Bronchial epithelial cell (primary cell): ENCODE data around the gene SIGLEC1. TPM values are rescaled to one million over a fixed set of nuclear protein-coding genes. Genes with fewer than 3 reads are reported as not detected.

Source experiments
- DNase-seq: peaks from one replicate; pipeline ENCODE4 v3.0.0-alpha.2; 2010; ENCODE audit warnings: low read depth
- FAIRE-seq: peaks from 2 replicates; lab custom pipeline; 2011; peaks lifted over from hg19 to GRCh38; lab: Jason Lieb, UNC
- H3K27me3 ChIP-seq: 2 replicates; pipeline ENCODE4 v1.5.1; 2011; ENCODE audit warnings: low read length; ENCODE audit not compliant: control insufficient read depth, insufficient read depth
- H3K36me3 ChIP-seq: 2 replicates; pipeline ENCODE4 v1.5.1; 2011; ENCODE audit warnings: low read length; ENCODE audit not compliant: control insufficient read depth, insufficient read depth
- H3K4me3 ChIP-seq: 2 replicates; pipeline ENCODE4 v1.5.1; 2011; ENCODE audit warnings: mild to moderate bottlenecking, low read depth, low read length, control low read depth
- CTCF ChIP-seq: IDR thresholded peaks from 2 replicates; pipeline ENCODE4 v1.5.1; 2011; ENCODE audit warnings: mild to moderate bottlenecking, moderate library complexity, low read length, control low read depth, inconsistent platforms; ENCODE audit not compliant: insufficient read depth, severe bottlenecking
- total RNA-seq: library from RNA; depleted of rRNA; stranded (reverse); fragments of >200 nt; gene quantifications from 2 replicates; pipeline ENCODE4 v1.2.1, GENCODE V29; 2014

SIGLEC1 gene
- total RNA-seq, 1 donor from 2014 or later, result not detected

DNA sequence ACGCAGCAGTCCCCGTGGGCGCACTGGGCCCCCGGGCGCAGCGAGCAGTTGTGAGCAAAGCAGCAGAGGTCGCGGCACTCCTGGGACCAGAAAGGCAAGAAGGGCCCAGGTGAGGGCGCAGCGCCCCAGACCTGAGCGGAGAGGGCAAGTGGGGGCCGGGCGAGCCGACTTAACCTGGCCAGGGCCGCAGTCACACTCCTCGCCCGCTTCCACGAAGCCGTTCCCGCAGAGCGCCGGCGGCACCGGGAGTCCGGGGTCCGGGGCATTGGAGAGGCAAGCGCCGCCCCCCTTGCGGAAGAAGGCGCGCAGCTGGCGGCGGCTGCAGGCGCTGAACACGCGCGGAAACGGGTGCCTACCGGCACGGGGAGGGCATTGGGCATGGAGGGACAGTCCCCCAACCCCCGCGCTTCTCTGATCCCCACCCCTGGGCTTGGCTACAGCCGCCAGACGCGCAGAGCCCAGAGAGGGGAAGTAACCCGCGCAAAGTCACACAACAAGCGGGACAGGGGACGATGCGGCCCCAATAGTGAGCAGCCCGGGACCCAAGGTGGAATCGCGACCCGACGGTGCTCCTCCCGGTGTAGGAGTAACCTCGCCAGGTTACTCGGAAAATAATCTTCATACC, 39.7 kb downstream of the SIGLEC1 start:
- H3K27me3 ChIP-seq, result peaks cover 29% of the 10 kb centered on the region
- no peak for DNase-seq
- H3K36me3 ChIP-seq, result no peaks in the 10 kb centered on the region
- no peak for FAIRE-seq
- no peak for TF ChIP-seq CTCF
- H3K4me3 ChIP-seq, result no peak overlapping the region

GRCh38 chr20:3671986-3672546, 40.3 kb downstream of the SIGLEC1 start:
- no peaks in the 10 kb centered on the region for H3K36me3 ChIP-seq

DNA sequence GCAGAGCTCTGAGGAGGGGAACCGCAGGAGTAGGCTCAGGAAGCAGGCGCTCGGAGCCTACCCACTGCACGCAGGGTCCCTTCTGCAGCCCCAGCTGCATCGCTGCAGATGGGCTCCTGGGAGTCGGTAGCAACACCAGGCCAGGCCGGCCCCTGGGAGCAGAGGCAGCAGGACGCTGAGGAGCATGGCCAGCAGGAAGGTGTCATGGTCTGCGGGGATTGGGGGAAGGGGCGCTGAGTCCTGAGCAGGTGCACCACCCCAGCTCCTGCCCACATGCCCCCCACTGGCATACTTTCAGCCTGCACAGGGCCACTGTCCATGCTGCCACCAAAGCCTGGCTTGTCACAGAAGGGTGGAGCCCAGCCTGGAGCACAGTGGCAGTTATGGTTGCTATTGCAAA, 41.5 kb downstream of the SIGLEC1 start:
- no peaks in the 10 kb centered on the region for H3K36me3 ChIP-seq
- no peak for FAIRE-seq
- H3K27me3 ChIP-seq, result peaks cover 26% of the 10 kb centered on the region
- no peak for TF ChIP-seq CTCF
- DNase-seq, result no peak
- H3K4me3 ChIP-seq, result no peak overlapping the region

More at GRCh38 chr20:3671986-3672546, 40.3 kb downstream of the SIGLEC1 start:
- Histone ChIP-seq H3K4me3 (no peak overlapping the region), H3K27me3 (peaks cover 29% of the 10 kb centered on the region)
- TF ChIP-seq CTCF, result no peak
- no peak for DNase-seq
- no peak for FAIRE-seq

DNA sequence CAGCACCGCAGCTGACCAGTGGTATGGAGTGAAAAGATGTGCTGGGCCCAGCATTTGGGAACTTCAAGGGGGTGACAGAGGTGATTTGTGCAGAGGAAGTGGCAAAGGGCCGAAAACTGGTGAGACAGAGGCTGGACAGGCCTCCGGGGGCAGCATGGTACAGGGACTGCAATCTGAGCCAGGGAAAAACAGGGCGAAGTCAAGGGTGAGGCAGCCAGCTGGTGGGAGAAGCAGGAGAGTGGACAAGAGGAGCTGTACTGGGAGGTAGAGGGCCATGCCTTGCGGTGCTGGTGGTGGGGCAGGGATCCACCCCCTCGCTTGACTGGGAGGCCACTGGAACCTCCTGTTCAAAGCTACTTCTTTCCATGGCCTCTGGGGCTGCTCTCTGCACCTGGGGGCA, 41.9 kb downstream of the SIGLEC1 start:
- DNase-seq (no peak), FAIRE-seq (no peak)
- peaks cover 25% of the 10 kb centered on the region for H3K27me3 ChIP-seq
- no peak for TF ChIP-seq CTCF
- no peak overlapping the region for H3K4me3 ChIP-seq
- H3K36me3 ChIP-seq, result no peaks in the 10 kb centered on the region

DNA sequence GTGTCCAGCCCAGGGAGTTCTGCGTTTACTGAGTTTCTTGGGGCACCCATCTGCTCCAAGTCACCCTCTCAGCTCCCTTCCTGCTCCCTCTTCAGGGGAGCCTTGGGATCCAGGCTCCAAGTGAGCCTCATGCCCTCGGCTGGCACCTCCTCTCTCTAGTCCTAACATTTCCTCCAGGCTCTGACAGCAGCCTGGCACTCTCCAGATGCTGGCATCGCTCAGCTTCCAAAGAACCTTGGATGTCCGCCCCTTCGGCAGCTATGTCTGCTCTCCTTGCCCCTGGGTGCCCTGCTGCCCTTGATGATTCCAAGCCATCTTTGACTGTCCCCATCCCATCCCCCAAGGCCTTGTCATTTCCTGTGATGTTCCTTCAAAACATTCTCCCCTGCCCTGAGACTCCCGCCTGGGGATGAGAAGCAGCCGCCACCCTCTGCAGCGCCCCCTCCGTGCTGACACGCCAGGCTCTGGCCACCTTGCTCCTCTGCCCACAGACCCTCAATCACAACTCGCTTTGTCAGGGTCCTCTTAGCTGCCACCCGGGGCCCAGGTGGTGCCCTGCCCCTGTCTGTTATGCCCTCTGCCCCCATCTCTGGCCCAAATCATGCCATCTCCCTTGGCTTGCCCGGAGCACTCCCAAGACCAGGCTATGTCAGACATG, 42.6 kb downstream of the SIGLEC1 start:
- peaks cover 21% of the 10 kb centered on the region for H3K27me3 ChIP-seq
- H3K36me3 ChIP-seq, result no peaks in the 10 kb centered on the region
- FAIRE-seq, result no peak
- H3K4me3 ChIP-seq, result no peak overlapping the region
- DNase-seq, result no peak
- no peak for TF ChIP-seq CTCF
